OCI-LY3 (cell line): ENCODE results near the gene ADTRP.

ENCODE experiments used
- H2AFZ ChIP-seq: fragments of 200-600, 300-600 bp; shearing (Covaris generic); 2 replicates; pipeline ENCODE4 v1.6.0; 2014; ENCODE audit warnings: antibody characterized with exemption, low read depth, low read length
- H3K27ac ChIP-seq: fragments of 200-600, 300-600 bp; sonication (generic); 2 replicates; pipeline ENCODE4 v1.5.1; 2014; ENCODE audit warnings: mild to moderate bottlenecking, low read length, moderate library complexity, mixed read lengths
- H3K27me3 ChIP-seq: fragments of 200-600, 300-600 bp; sonication (generic); 2 replicates; pipeline ENCODE4 v1.6.1; 2014; ENCODE audit warnings: low read depth, low read length, mixed read lengths
- H3K36me3 ChIP-seq: fragments of 200-600, 300-600 bp; sonication (generic); replicated peaks from 2 replicates; pipeline ENCODE3; 2014; ENCODE audit warnings: low read depth, low read length, mixed read lengths
- H3K4me1 ChIP-seq: fragments of 300-600, 200-600 bp; sonication (generic); 2 replicates; pipeline ENCODE4 v1.6.1; 2014; ENCODE audit warnings: low read length, mixed read lengths
- H3K4me2 ChIP-seq: fragments of 200-600, 300-600 bp; sonication (generic); 2 replicates; pipeline ENCODE4 v1.6.1; 2014; ENCODE audit warnings: low read length, mixed read lengths
- H3K4me3 ChIP-seq: fragments of 300-600, 200-600 bp; sonication (generic); 2 replicates; pipeline ENCODE4 v1.5.1; 2014; ENCODE audit warnings: antibody characterized with exemption, mild to moderate bottlenecking, low read length, moderate library complexity
- H3K79me2 ChIP-seq: fragments of 300-600, 200-600 bp; shearing (Covaris generic); 2 replicates; pipeline ENCODE4 v1.6.1; 2014; ENCODE audit warnings: mild to moderate bottlenecking, low read length, mixed read lengths
- H3K9ac ChIP-seq: fragments of 300-600, 200-600 bp; shearing (Covaris generic); 2 replicates; pipeline ENCODE4 v1.6.0; 2014; ENCODE audit warnings: mild to moderate bottlenecking, low read length, moderate library complexity
- H3K9me3 ChIP-seq: fragments of 200-600, 300-600 bp; shearing (Covaris generic); 2 replicates; pipeline ENCODE4 v1.6.1; 2014; ENCODE audit warnings: low read length, mixed read lengths; ENCODE audit not compliant: insufficient read depth
- H4K20me1 ChIP-seq: fragments of 200-600, 300-600 bp; sonication (generic); 2 replicates; pipeline ENCODE4 v1.6.1; 2016; ENCODE audit warnings: low read length, mixed read lengths; ENCODE audit not compliant: insufficient read depth
- EZH2phosphoT487 ChIP-seq: fragments of 200-600 bp; shearing (Covaris generic); IDR thresholded peaks from 2 replicates; pipeline ENCODE4 v1.6.1; 2018; ENCODE audit warnings: antibody characterized with exemption, mixed run types, low read depth
- TF ChIP-seq, protein P1 (sequence below): fragments of 200-600, 300-600 bp; sonication (generic); IDR thresholded peaks from 2 replicates; pipeline ENCODE4 v1.5.1; 2014; ENCODE audit warnings: antibody characterized with exemption, low read length, low read depth

ADTRP gene

DNA sequence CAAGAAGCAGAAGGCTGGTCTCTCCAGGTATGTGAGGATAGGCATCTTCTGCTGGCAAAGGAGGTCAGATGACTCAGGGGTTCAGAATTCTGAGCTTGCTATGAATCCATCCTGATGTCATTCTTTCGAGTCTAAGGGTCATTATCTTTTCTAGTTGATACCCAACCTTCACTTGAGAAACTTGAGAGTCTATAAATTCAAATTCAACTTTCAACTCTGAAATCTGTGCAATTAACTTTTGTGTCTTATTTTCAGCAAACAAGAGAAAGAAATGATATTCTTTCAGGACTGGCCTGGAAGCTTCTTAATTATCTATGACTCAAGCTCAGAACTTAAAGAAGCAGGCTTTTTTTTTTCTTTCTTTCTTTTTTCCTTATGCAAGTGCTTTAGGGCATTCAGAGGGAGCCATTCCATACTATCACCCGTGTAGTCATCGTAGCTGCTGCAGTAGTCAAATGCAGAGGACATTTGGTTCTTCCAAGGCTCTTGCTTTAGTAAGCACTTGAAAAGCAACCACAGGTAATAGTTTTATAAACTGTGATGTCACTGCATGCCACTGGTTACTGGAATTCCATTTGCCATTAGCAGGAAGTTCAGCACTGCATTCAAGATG lies 93.0 kb downstream of the ADTRP start:
- no peaks in the 10 kb centered on the region for H4K20me1 ChIP-seq
- H2AFZ ChIP-seq, result no peak overlapping the region
- no peaks in the 10 kb centered on the region for H3K27me3 ChIP-seq
- no peak overlapping the region for H3K4me2 ChIP-seq
- no peak overlapping the region for H3K4me3 ChIP-seq
- H3K27ac ChIP-seq, result no peak overlapping the region
- no peaks in the 10 kb centered on the region for H3K79me2 ChIP-seq
- H3K9me3 ChIP-seq, result no peaks in the 10 kb centered on the region
- no peaks in the 10 kb centered on the region for H3K4me1 ChIP-seq
- TF ChIP-seq, protein P1, sequence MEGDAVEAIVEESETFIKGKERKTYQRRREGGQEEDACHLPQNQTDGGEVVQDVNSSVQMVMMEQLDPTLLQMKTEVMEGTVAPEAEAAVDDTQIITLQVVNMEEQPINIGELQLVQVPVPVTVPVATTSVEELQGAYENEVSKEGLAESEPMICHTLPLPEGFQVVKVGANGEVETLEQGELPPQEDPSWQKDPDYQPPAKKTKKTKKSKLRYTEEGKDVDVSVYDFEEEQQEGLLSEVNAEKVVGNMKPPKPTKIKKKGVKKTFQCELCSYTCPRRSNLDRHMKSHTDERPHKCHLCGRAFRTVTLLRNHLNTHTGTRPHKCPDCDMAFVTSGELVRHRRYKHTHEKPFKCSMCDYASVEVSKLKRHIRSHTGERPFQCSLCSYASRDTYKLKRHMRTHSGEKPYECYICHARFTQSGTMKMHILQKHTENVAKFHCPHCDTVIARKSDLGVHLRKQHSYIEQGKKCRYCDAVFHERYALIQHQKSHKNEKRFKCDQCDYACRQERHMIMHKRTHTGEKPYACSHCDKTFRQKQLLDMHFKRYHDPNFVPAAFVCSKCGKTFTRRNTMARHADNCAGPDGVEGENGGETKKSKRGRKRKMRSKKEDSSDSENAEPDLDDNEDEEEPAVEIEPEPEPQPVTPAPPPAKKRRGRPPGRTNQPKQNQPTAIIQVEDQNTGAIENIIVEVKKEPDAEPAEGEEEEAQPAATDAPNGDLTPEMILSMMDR, result no peak
- no peak for TF ChIP-seq EZH2phosphoT487
- no peaks in the 10 kb centered on the region for H3K36me3 ChIP-seq
- no peak overlapping the region for H3K9ac ChIP-seq

GRCh38 chr6:11684901-11685480 lies 93.6 kb downstream of the ADTRP start:
- Histone ChIP-seq H3K27ac (no peak overlapping the region), H3K9me3 (no peaks in the 10 kb centered on the region), H3K4me3 (no peak overlapping the region), H3K27me3 (no peaks in the 10 kb centered on the region), H3K4me1 (no peaks in the 10 kb centered on the region), H2AFZ (no peak overlapping the region), H3K79me2 (no peaks in the 10 kb centered on the region), H3K9ac (no peak overlapping the region), H3K4me2 (no peak overlapping the region), H4K20me1 (no peaks in the 10 kb centered on the region), H3K36me3 (no peaks in the 10 kb centered on the region)
- TF ChIP-seq, protein P1, result no peak
- TF ChIP-seq EZH2phosphoT487, result no peak

DNA sequence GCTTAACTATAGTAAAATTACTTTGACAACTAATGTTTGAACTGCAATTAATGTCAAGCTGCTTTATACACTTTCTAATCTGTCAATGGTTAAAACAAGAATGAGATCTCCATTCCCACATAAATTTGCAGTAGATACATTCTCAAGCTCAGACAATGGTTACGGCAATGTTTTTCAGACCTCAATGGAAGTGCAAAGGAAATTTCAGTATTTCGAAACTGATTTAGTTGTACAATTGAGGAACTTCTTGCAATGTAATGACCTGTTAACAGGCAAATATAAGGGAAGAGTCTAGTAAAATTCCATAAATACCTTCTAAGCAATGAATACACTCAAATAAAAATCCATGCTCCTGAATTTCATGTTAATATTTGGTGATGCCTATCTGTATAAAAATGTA lies 94.7 kb downstream of the ADTRP start:
- Histone ChIP-seq H3K79me2 (no peaks in the 10 kb centered on the region), H2AFZ (no peak overlapping the region)
- TF ChIP-seq, protein P1, result no peak

DNA sequence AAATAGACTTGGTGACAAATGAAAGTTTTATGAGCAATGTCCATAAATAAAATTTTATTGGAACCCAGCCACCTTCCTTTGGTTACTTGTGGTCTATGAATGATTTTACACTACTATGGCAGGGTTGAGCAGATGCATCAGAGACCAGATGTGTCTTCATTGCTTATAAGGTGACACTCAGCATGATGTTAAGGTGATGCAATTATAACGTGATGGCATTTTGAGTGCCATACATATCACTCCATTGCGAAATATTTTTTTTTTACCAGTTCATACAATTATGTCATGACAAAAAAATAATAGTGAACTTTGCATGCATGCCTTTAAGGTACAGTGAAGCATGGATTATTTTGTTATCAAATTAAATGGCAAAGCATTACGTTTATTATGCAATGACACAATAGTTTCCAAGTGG lies 96.0 kb downstream of the ADTRP start:
- Histone ChIP-seq H3K9ac (no peak overlapping the region), H3K4me3 (no peak overlapping the region)

More for the DNA sequence above, 94.7 kb downstream of the ADTRP start:
- no peaks in the 10 kb centered on the region for H3K27me3 ChIP-seq
- no peak overlapping the region for H3K4me3 ChIP-seq
- no peaks in the 10 kb centered on the region for H3K9me3 ChIP-seq
- no peak overlapping the region for H3K4me2 ChIP-seq
- no peaks in the 10 kb centered on the region for H4K20me1 ChIP-seq
- no peaks in the 10 kb centered on the region for H3K4me1 ChIP-seq
- no peak overlapping the region for H3K9ac ChIP-seq
- no peaks in the 10 kb centered on the region for H3K36me3 ChIP-seq
- no peak overlapping the region for H3K27ac ChIP-seq

More for the DNA sequence above, 96.0 kb downstream of the ADTRP start:
- Histone ChIP-seq H3K36me3 (no peaks in the 10 kb centered on the region), H2AFZ (no peak overlapping the region), H3K79me2 (no peaks in the 10 kb centered on the region), H3K27me3 (no peaks in the 10 kb centered on the region), H3K9me3 (no peaks in the 10 kb centered on the region), H3K4me2 (no peak overlapping the region), H4K20me1 (no peaks in the 10 kb centered on the region), H3K27ac (no peak overlapping the region), H3K4me1 (no peaks in the 10 kb centered on the region)
- no peak for TF ChIP-seq EZH2phosphoT487
- TF ChIP-seq, protein P1, result no peak
